Neuronal stem cell (in vitro differentiated cells): Measurements from ENCODE around the gene PHRF1.

Experiments used
- DNase-seq: peaks from one replicate; pipeline ENCODE4 v3.0.0-alpha.2; 2013; ENCODE audit warnings: low spot score
- H2AFZ ChIP-seq: one replicate; pipeline ENCODE4 v1.6.1; 2013; ENCODE audit warnings: mild to moderate bottlenecking, low read length, inconsistent platforms
- H2AK5ac ChIP-seq: 2 replicates; pipeline ENCODE4 v1.6.1; 2013; ENCODE audit warnings: low read depth, mild to moderate bottlenecking, inconsistent platforms, low read length, moderate library complexity, mixed read lengths
- H2BK120ac ChIP-seq: 2 replicates; pipeline ENCODE4 v1.6.1; 2013; ENCODE audit warnings: low read depth, mild to moderate bottlenecking, inconsistent platforms, low read length, moderate library complexity, mixed read lengths
- H2BK12ac ChIP-seq: one replicate; pipeline ENCODE4 v1.6.1; 2013; ENCODE audit warnings: low read length, inconsistent platforms
- H2BK15ac ChIP-seq: 2 replicates; pipeline ENCODE4 v1.6.1; 2013; ENCODE audit warnings: mild to moderate bottlenecking, low read length, inconsistent platforms, mixed read lengths
- H2BK5ac ChIP-seq: one replicate; pipeline ENCODE4 v1.6.1; 2013; ENCODE audit warnings: inconsistent platforms, mild to moderate bottlenecking, low read length, moderate library complexity
- H3K14ac ChIP-seq: one replicate; pipeline ENCODE4 v1.6.1; 2013; ENCODE audit warnings: low read length, inconsistent platforms
- H3K18ac ChIP-seq: 2 replicates; pipeline ENCODE4 v1.6.1; 2013; ENCODE audit warnings: low read length, inconsistent platforms
- H3K23ac ChIP-seq: 2 replicates; pipeline ENCODE4 v1.6.1; 2013; ENCODE audit warnings: low read depth, mild to moderate bottlenecking, mixed read lengths, low read length, inconsistent platforms; ENCODE audit not compliant: poor library complexity
- H3K27ac ChIP-seq: replicated peaks from 3 replicates; pipeline ENCODE4 v1.5.1; 2013; ENCODE audit warnings: low read length, inconsistent platforms
- H3K27me3 ChIP-seq, 3 experiments: 2 replicates each; pipeline ENCODE4 v1.6.1; 2013; ENCODE audit warnings: low read length in 3 of 3, mild to moderate bottlenecking in 2 of 3, inconsistent platforms in 1 of 3, low read depth in 1 of 3, mixed read lengths in 1 of 3, moderate library complexity in 1 of 3; ENCODE audit not compliant: control insufficient read depth in 3 of 3, insufficient read depth in 3 of 3
- H3K36me3 ChIP-seq, 2 donors: replicated peaks in 1 of 2; 2 replicates each; pipeline ENCODE4 v1.6.1; 2013; ENCODE audit warnings: low read length in 2 of 2; ENCODE audit not compliant: control insufficient read depth in 2 of 2, insufficient read depth in 2 of 2
- H3K4ac ChIP-seq: 2 replicates; pipeline ENCODE4 v1.6.1; 2013; ENCODE audit warnings: inconsistent platforms, mild to moderate bottlenecking, low read length, moderate library complexity
- H3K4me1 ChIP-seq, 2 donors: 1 replicate in 1 of 2; 2 replicates in 1 of 2; pipeline ENCODE4 v1.6.1; 2013; ENCODE audit warnings: low read length in 2 of 2, low read depth in 1 of 2; ENCODE audit not compliant: control insufficient read depth in 2 of 2, insufficient read depth in 1 of 2
- H3K4me2 ChIP-seq: one replicate; pipeline ENCODE4 v1.6.1; 2013; ENCODE audit warnings: mild to moderate bottlenecking, low read length, inconsistent platforms; ENCODE audit not compliant: insufficient read depth, poor library complexity, severe bottlenecking
- H3K4me3 ChIP-seq, 2 donors: 2 replicates each; pipeline ENCODE4 v1.5.1; 2013; ENCODE audit warnings: low read length in 2 of 2, mild to moderate bottlenecking in 2 of 2, inconsistent platforms in 1 of 2, moderate library complexity in 1 of 2
- H3K79me1 ChIP-seq: one replicate; pipeline ENCODE4 v1.6.1; 2013; ENCODE audit warnings: low read depth, mild to moderate bottlenecking, inconsistent platforms, low read length, moderate library complexity
- H3K9ac ChIP-seq: one replicate; pipeline ENCODE4 v1.6.1; 2013; ENCODE audit warnings: mild to moderate bottlenecking, low read depth, low read length, inconsistent platforms; ENCODE audit not compliant: poor library complexity
- H3K9me3 ChIP-seq, 2 donors: replicated peaks in 1 of 2; 2 replicates each; pipeline versions ENCODE3 to v1.6.1; 2013; ENCODE audit warnings: low read length in 2 of 2, mild to moderate bottlenecking in 2 of 2, inconsistent platforms in 1 of 2, low read depth in 1 of 2, mixed read lengths in 1 of 2, moderate library complexity in 1 of 2; ENCODE audit not compliant: control insufficient read depth in 2 of 2, insufficient read depth in 1 of 2
- H4K8ac ChIP-seq: one replicate; pipeline ENCODE4 v1.6.1; 2013; ENCODE audit warnings: low read depth, mild to moderate bottlenecking, inconsistent platforms, low read length, moderate library complexity
- H4K91ac ChIP-seq: one replicate; pipeline ENCODE4 v1.6.1; 2013; ENCODE audit warnings: low read length, low read depth, mild to moderate bottlenecking, inconsistent platforms; ENCODE audit not compliant: poor library complexity
- WGBS, 2 donors: extraction: QIAGEN DNeasy Blood & Tissue Kit; methylation state at CpG; one replicate each; pipeline ENCODE4 v1.1.7; 2013; ENCODE audit warnings: missing lambda C conversion rate in 2 of 2, mixed read lengths in 1 of 2; ENCODE audit not compliant: insufficient read length in 2 of 2, insufficient replicate concordance in 1 of 2; ENCODE audit errors: extremely low coverage in 2 of 2; 5-methylcytosine and 5-hydroxymethylcytosine counted together

Gene PHRF1

DNA sequence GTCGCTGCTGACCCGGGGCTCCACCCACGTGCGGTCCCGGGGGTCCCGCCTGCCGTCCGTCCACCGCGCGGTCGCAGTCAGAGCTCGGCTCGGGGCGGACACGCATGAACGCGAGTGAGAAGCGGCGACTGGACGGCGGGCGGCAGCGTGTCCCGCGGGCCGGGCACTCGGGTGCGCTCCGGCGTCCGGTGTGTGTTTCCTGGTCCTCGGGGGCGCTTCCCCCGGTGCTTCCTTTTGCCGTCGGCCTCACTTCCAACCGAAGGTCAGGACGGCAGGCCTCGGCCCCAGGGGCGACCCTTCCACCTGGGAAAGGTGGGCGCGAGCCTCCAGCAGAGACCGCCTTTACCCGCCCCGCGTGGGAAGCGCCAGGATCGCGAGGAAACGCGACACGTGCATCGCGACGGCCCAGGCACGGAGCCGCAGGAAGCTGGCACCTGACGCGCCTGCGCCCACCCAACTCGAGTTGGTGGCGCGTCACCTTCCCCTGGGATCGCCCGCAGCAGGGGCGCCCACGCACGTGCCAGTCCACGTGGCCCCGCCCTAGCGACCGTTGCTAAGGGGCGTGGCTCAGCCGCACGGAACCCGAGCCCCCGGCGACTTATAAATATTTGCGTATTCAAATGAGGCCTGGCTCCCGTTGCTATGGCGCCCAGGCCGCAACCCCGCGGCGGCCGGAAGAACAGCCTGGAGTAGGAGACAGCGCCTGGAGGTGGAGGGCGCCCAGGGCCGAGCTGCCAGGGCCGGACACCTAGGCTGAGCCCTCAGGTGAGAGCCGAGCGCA lies 39.2 kb upstream of the PHRF1 start, which contains the start of gene LRRC56:
LRRC56 (plus strand) TSS at position 687 of the 781 bp plus-strand sequence. CDS start 3,158 bp downstream, outside the sequence.
- Histone ChIP-seq H3K18ac (peak within 1 kb of the TSS; percentile 99), H3K9ac (peak within 1 kb of the TSS; percentile 88), H4K91ac (no peak within 1 kb of the TSS), H3K4me3 (peak within 1 kb of the TSS; percentile 76 to 77), H2BK15ac (peak within 1 kb of the TSS; percentile 100), H2BK120ac (peak within 1 kb of the TSS; percentile 99), H3K4me2 (peak within 1 kb of the TSS; percentile 86), H3K23ac (peak within 1 kb of the TSS; percentile 97), H3K79me1 (peaks cover 12% of the 10 kb centered on the region), H3K27me3 (peaks cover 0 to 27% (median 4%) of the 10 kb centered on the region in 3 experiments), H3K14ac (peak within 1 kb of the TSS; percentile 89), H2BK12ac (peak within 1 kb of the TSS; percentile 94), H3K9me3 (peaks cover 0 to 2% of the 10 kb centered on the region in 2 donors), H3K4ac (peak within 1 kb of the TSS; percentile 98), H3K36me3 (peaks cover 15 to 19% of the 10 kb centered on the region in 2 donors), H2AK5ac (peak within 1 kb of the TSS; percentile 99), H3K4me1 (peaks cover 18 to 24% of the 10 kb centered on the region in 2 donors), H2AFZ (peak within 1 kb of the TSS; percentile 98), H4K8ac (peak within 1 kb of the TSS; percentile 96), H2BK5ac (peak within 1 kb of the TSS; percentile 44), H3K27ac (peak within 1 kb of the TSS; percentile 27)
- DNase-seq: peak; percentile 77
- WGBS, 2 donors: no CpG with 5 or more reads among the region's 93 CpGs

DNA sequence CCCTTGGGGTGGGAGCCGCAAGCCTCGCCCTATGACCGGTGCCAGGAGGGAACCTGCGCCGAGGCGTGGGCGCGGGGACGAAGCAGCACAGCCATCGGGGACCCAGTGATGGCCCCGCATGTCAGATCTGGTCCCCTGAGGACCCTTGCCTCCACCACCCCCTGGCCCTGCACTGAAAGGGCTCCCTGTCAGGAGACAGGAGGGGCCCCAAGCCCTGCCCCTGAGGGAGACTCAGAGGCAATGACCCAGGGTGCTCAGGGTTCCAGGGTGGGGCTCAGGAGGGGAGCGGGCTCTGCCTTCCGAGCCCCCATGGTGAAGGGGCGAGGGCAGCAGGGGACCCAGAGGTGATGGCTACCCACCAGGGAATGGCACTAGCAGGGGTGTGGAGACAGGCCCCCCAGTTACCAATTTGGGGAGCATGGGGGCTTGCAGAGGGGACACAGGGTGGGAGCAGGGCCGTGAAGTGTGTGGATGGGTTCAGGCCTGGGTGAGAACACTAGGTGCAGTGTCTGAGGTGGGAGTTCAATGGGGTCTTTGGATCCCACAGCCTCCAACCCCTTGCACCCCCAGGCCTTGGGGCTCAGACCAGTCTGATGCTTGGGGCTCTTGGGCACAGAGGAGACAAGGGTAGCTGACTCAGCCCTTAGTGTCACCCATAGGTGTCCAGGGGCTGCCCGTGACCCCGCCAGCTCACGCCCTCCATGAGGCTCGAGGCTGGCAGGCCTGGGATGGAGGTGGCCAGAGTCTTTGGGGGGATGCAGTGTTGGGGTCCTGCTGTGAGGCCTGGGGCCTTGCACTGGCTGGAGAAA lies 38.4 kb upstream of the PHRF1 start:
- Histone ChIP-seq H3K9me3 (peaks cover 0 to 2% of the 10 kb centered on the region in 2 donors), H2BK15ac (peak overlapping the region; percentile 100), H4K91ac (no peak overlapping the region), H3K4ac (peak overlapping the region; percentile 98), H3K23ac (peak overlapping the region; percentile 91), H2AFZ (peak overlapping the region; percentile 85), H3K36me3 (peaks cover 9 to 11% of the 10 kb centered on the region in 2 donors), H3K4me2 (peak overlapping the region; percentile 86), H3K4me3 (peak overlapping the region; percentile 20 to 77), H2BK5ac (peak overlapping the region; percentile 44), H3K9ac (peak overlapping the region; percentile 88), H3K27ac (no peak overlapping the region), H4K8ac (peak overlapping the region; percentile 3), H3K14ac (peak overlapping the region; percentile 89), H3K27me3 (peaks cover 0 to 27% (median 4%) of the 10 kb centered on the region in 3 experiments), H2BK120ac (peak overlapping the region; percentile 87), H2BK12ac (peak overlapping the region; percentile 58), H3K79me1 (peaks cover 12% of the 10 kb centered on the region), H2AK5ac (peak overlapping the region; percentile 99), H3K4me1 (peaks cover 18 to 24% of the 10 kb centered on the region in 2 donors), H3K18ac (peak overlapping the region; percentile 98)
- no peak for DNase-seq
- WGBS, 2 donors: no CpG with 5 or more reads among the region's 19 CpGs

DNA sequence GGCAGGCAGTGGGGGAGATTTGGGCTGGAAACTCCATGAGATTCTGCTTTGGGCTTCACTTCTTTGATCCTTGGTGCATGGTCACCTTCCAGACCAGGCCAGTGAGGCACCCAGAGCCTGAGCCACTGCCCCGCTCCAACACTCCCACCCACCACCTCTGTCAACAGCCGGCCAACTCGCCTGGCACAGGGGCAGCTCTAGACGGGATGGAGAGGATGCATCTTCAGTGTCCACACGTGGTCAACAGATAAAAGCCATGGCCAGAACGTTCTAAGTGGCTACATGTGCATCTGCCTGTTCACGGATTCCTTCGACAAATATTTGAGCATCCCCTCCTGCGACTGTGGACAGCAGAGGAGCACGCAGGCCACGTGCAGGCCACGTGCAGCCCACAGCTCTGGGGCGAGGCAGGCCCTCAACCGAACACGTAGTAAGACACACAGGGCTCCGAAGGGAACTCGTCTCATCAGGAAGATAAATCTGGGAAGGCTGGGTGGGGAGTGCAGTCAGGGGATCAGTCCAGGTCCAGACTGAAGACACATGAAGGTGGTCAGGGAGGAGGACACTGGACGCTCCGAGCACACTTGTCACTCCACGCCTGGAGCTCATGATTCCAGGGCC lies 37.7 kb upstream of the PHRF1 start:
- Histone ChIP-seq H2BK15ac (peak overlapping the region; percentile 100), H3K18ac (peak overlapping the region; percentile 53), H3K27me3 (peaks cover 0 to 27% (median 4%) of the 10 kb centered on the region in 3 experiments)

More for the DNA sequence above, 37.7 kb upstream of the PHRF1 start:
- no peak overlapping the region for H3K4me3 ChIP-seq
- no peak overlapping the region for H4K91ac ChIP-seq
- H2BK12ac ChIP-seq: no peak overlapping the region
- no CpG with 5 or more reads among the region's 20 CpGs for WGBS, 2 donors
- peak overlapping the region; percentile 85 for H3K4ac ChIP-seq
- no peak overlapping the region for H4K8ac ChIP-seq
- peak overlapping the region; percentile 2 for H3K14ac ChIP-seq
- H3K9ac ChIP-seq: peak overlapping the region; percentile 24
- H3K23ac ChIP-seq: peak overlapping the region; percentile 75
- H2AK5ac ChIP-seq: peak overlapping the region; percentile 99
- peaks cover 12% of the 10 kb centered on the region for H3K79me1 ChIP-seq
- H3K27ac ChIP-seq: no peak overlapping the region
- H3K36me3 ChIP-seq: peaks cover 5% of the 10 kb centered on the region in 2 donors
- H2AFZ ChIP-seq: no peak overlapping the region
- DNase-seq: no peak
- H3K4me1 ChIP-seq: peaks cover 18 to 24% of the 10 kb centered on the region in 2 donors
- peak overlapping the region; percentile 87 for H2BK120ac ChIP-seq
- peak overlapping the region; percentile 44 for H2BK5ac ChIP-seq
- no peaks in the 10 kb centered on the region for H3K9me3 ChIP-seq
- H3K4me2 ChIP-seq: no peak overlapping the region
